GM10847 (cell line): Measurements from ENCODE around the gene PPP2R2C.

Source experiments
- POLR2A ChIP-seq: IDR thresholded peaks from 2 replicates; pipeline ENCODE4 v1.6.1; 2011; ENCODE audit not compliant: insufficient read length; ENCODE audit errors: extremely low read depth

Gene PPP2R2C

DNA sequence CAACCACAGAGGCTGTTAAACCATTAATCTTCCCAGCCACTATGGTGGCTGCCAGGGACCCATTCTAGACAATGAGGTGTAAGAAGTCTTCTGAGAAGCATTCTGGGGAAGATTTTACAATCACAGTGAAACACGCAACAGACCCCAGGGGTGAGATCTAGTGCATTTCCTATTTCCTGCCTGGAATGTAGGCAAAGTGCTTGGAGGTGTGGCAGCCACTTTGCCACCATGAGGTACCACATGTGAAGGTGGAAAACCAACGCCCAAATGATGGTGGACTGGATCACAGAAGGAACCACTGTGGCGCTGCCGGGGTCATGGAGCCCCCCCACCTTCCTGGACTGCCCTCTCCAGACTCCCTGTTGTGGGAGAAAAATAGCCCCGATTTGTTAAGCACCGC, 140.9 kb downstream of the PPP2R2C start:
- no peak for TF ChIP-seq POLR2A

DNA sequence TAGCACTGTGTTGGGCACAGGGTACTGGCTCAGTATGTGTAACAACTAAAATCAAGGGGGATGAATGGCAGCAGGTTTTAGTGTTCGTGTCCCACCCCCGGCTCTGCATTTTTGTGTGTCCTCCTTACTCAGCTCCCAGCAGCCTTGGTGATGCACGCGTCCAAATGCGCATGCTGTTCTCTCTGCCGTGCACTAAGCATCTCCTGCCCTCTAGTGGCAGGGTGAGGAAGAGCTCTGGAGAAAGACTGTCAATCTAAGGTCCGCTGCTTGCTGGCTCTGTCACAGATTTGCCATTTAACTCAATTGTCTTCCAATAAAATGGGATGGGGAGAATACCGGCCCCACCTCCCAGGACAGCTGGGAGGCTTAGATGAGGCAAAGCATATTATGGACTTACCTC, 141.4 kb downstream of the PPP2R2C start:
- TF ChIP-seq POLR2A: no peak

DNA sequence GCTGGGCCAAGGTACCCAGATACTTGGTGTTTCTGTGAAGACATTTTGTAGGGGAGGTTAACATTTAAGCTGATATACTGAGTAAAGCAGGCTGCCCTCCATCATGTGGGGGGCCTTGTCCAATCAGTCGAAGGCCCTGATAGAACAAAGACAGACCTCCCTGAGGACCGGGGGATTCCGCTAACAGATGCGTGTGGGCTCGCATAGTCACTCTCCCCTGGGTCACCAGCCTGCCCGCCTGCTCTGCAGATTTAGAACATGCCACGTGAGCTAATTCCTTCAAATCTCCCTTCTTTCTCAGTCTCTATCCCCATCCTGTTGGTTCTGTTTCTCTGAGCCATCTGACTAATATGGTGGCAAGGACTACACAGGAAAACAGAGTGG, 142.0 kb downstream of the PPP2R2C start:
- no peak for TF ChIP-seq POLR2A

- no peak for TF ChIP-seq POLR2A
Observed at GRCh38 chr4:6329478-6330383, 142.7 kb downstream of the PPP2R2C start.

DNA sequence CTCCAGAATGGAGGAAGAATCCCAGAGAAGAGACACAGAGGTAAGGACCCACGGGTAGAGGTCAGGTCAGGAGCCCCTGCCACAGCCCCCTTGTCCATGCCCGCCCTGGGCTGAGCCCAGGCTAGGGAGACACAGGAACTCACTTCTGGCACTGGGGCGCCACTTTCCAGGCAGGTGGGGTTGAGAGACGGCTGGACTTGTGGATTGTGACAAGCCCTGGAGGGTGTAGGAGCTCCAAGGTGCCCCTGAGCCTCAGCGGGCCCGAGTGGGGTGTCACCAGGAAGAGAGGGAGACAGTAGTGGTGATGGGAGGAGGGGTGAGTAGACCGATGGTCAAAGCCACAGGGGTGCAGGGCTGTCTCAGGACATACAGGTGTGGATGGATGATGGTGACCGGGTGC, 143.9 kb downstream of the PPP2R2C start:
- TF ChIP-seq POLR2A: no peak

DNA sequence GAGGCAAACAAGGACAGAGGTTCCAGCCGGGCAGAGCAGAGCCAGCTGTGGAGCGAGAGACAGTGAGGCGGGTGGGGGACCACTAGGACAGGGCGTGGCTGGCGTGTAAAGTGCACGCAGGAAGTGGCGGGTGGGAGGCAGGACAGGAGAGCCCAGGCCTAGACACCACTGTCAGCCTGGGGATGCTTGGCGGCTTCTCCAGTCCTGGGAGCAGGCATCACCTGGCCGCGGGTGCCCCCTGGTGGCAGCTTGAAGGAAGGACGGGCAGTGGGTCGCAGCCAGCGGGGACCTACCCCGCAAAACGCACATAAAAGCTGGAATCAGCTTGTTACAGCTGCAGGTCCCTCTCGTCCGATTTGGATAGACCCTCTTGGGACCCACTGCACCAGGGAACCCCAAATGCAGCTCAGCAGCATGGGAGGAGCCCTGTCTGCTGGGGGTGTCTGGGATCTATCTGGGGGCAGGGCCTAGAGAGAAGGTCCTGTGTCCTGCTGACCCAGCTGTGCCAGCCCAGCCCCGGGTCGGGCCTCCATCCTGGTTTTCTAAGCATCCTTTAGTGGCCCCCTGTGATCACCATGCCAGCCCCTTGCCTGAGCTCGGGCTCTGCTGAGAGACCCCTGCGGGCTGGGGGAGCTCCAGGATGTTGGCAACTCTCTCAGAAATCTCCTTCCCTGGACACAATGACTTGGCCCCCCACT, 145.0 kb downstream of the PPP2R2C start:
- no peak for TF ChIP-seq POLR2A

- no peak for TF ChIP-seq POLR2A
Observed at GRCh38 chr4:6326312-6327060, 145.9 kb downstream of the PPP2R2C start.

DNA sequence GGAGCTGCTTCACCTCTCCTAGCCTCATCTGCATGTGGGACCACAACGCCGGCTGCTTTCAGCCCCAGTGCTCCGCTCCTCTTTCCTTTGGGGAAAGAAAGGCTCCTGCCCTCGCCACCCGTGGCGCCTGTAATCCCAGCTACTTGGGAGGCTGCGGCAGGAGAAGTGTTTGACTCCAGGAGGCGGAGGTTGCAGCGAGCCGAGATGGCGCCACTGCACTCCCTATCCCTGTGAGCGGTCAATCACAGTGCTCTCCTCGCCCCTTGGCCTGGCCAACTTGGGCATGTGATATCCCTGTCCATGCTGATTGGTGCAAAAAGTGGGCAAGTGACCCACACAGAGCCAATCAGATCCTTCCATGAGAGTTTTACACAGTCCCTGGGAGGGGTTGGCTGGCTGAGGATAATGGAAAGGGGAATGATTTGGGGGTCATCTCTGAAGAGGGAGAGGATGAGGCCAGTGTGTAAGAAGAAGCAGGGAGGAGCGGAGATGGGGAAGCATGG, 146.6 kb downstream of the PPP2R2C start:
- TF ChIP-seq POLR2A: no peak

DNA sequence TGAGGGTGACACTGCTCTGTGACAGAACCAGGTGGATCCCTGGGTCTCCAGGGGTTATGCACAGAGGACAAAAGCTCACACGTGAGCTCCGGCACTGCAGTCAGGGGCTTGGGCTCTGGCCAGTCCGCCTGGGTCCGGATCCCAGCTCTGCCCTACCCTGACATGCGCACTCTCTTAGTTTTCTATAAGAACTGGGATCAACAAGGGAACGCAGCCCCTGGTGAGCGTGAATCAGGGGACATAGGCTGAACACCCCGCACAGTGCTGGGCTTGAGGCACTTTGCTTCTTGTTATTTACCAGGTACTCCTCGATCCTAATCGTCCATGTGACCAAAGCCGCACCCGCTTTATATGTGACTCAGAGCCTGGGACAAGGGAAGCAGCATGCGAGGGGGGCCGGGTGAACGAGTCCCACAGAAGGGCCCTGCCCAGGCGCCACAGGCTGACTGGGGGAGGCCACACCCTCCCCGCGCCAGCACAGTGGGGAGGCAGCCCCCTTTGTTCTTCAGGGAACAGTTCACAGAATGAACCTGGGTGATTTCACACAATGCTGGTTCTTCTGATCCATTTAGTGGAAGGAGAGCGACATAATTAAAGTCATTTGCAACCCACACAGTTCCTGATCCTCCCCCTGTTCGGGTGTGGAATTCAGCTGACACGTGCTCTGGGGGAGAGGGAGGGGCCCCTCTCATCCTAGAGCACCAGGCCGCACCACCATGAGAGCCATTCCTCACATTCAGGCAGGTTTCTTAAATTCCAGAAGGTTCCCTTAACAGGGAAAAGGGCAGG, 147.2 kb downstream of the PPP2R2C start:
- no peak for TF ChIP-seq POLR2A

GRCh38 chr4:6324461-6324998, 147.9 kb downstream of the PPP2R2C start:
- no peak for TF ChIP-seq POLR2A

- no peak for TF ChIP-seq POLR2A
Observed at GRCh38 chr4:6322761-6323566, 149.4 kb downstream of the PPP2R2C start.

- no peak for TF ChIP-seq POLR2A
Observed at GRCh38 chr4:6322067-6322760, 150.2 kb downstream of the PPP2R2C start.

- TF ChIP-seq POLR2A: no peak
Observed at GRCh38 chr4:6321361-6321760, 151.1 kb downstream of the PPP2R2C start.
